Measurements from ENCODE around the gene MTHFD2. TPM values are rescaled to one million over a fixed set of nuclear protein-coding genes. Genes with fewer than 3 reads are reported as not detected.

The MTHFD2 gene
- total and polyA plus RNA-seq, 2 experiments from 2014 or later, result 40.1 to 126 TPM

DNA sequence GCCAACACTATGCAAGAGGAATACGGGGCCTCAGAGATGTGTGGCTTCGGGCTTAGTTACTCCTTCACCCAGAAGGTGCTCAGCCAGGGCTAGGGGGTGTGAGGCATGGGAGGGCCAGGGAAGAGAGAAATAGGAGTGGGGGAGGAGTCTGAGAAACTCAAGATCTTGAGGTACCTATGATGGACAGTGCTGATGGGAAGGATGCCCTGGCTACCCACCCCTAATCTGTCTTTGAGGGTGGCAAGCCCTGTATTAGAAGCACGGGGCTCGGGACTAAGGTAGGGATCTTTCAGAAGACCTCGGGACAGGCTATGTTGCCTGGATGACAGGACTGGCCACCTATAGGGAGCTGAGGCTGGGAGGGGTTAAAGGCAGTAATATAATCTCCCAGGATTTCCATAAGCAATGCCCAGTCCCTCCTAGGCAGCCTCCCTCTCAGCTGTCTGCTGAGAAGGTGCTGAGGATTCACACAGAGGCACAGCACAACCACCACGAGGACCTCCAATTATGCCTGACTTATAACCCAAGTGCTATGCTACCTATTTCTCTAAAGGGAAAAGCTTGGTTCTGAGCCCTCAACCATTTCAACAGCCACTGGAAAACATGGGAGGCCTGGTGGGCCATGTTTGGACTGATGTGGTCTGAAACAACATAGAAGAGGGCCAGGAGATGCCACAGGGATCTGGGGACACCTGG lies 23.3 kb downstream of the MTHFD2 start:
- Histone ChIP-seq H3K27ac (no peak overlapping the region), H3K4me3 (no peak overlapping the region), H3K9me2 (replicated peaks; ENCODE audit: insufficient read depth) (no peaks in the 10 kb centered on the region), H3K79me2 (no peaks in the 10 kb centered on the region), H2AFZ (no peak overlapping the region), H3K27me3 (no peaks in the 10 kb centered on the region), H3K4me2 (no peak overlapping the region), H3K9me3 (ENCODE audit: low read depth) (no peaks in the 10 kb centered on the region), H3K36me3 (replicated peaks; ENCODE audit: insufficient read depth, low read depth) (no peaks in the 10 kb centered on the region), H3K4me1 (ENCODE audit: insufficient read depth) (no peaks in the 10 kb centered on the region), H4K20me1 (ENCODE audit: insufficient read depth, poor library complexity, severe bottlenecking) (no peaks in the 10 kb centered on the region)
- TF ChIP-seq EZH2phosphoT487 (IDR thresholded peaks at IDR 0.05; ENCODE audit: low read depth, severe bottlenecking, unreplicated experiment) (no peak), EZH2 (IDR thresholded peaks at IDR 0.05; ENCODE audit: borderline replicate concordance) (no peak)
- TF ChIP-seq, protein P1, sequence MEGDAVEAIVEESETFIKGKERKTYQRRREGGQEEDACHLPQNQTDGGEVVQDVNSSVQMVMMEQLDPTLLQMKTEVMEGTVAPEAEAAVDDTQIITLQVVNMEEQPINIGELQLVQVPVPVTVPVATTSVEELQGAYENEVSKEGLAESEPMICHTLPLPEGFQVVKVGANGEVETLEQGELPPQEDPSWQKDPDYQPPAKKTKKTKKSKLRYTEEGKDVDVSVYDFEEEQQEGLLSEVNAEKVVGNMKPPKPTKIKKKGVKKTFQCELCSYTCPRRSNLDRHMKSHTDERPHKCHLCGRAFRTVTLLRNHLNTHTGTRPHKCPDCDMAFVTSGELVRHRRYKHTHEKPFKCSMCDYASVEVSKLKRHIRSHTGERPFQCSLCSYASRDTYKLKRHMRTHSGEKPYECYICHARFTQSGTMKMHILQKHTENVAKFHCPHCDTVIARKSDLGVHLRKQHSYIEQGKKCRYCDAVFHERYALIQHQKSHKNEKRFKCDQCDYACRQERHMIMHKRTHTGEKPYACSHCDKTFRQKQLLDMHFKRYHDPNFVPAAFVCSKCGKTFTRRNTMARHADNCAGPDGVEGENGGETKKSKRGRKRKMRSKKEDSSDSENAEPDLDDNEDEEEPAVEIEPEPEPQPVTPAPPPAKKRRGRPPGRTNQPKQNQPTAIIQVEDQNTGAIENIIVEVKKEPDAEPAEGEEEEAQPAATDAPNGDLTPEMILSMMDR (IDR thresholded peaks at IDR 0.05; ENCODE audit: poor library complexity), result no peak
- WGBS (ENCODE audit: low lambda C conversion rate, missing lambda C conversion rate), result 92% methylated on average over 6 of the region's 6 CpGs
- DNase-seq (ENCODE audit: low spot score), result no peak

DNA sequence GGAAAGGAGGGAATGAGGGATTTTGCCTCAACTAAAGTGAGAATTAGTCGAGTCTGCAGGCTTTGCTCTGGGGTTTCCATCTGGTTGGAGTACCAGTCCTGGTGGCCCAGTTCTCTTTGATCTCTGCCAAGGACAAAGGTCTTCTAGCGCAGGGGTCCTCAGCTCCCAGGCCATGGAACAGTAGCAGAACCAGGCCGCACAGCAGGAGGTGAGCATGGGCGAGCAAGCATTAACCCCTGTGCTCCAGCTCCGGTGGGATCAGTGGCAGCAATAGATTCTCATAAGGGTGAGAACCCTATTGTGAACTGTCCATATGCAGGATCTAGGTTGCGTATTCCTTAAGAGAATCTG lies 23.9 kb downstream of the MTHFD2 start:
- no peaks in the 10 kb centered on the region for H3K27me3 ChIP-seq
- H3K4me3 ChIP-seq, result no peak overlapping the region
- no peak overlapping the region for H2AFZ ChIP-seq
- no peaks in the 10 kb centered on the region for H4K20me1 ChIP-seq (ENCODE audit: insufficient read depth, poor library complexity, severe bottlenecking)
- WGBS (ENCODE audit: low lambda C conversion rate, missing lambda C conversion rate), result 90% methylated on average over 6 of the region's 6 CpGs
- no peak for DNase-seq (ENCODE audit: low spot score)
- H3K4me2 ChIP-seq, result no peak overlapping the region
- H3K9me2 ChIP-seq (replicated peaks; ENCODE audit: insufficient read depth), result no peaks in the 10 kb centered on the region
- no peaks in the 10 kb centered on the region for H3K9me3 ChIP-seq (ENCODE audit: low read depth)
- H3K27ac ChIP-seq, result no peak overlapping the region
- no peaks in the 10 kb centered on the region for H3K36me3 ChIP-seq (replicated peaks; ENCODE audit: insufficient read depth, low read depth)
- H3K4me1 ChIP-seq (ENCODE audit: insufficient read depth), result no peaks in the 10 kb centered on the region
- TF ChIP-seq EZH2phosphoT487 (IDR thresholded peaks at IDR 0.05; ENCODE audit: low read depth, severe bottlenecking, unreplicated experiment), result no peak
- TF ChIP-seq EZH2 (IDR thresholded peaks at IDR 0.05; ENCODE audit: borderline replicate concordance), result no peak
- TF ChIP-seq, protein P1 (IDR thresholded peaks at IDR 0.05; ENCODE audit: poor library complexity), result no peak
- no peaks in the 10 kb centered on the region for H3K79me2 ChIP-seq

DNA sequence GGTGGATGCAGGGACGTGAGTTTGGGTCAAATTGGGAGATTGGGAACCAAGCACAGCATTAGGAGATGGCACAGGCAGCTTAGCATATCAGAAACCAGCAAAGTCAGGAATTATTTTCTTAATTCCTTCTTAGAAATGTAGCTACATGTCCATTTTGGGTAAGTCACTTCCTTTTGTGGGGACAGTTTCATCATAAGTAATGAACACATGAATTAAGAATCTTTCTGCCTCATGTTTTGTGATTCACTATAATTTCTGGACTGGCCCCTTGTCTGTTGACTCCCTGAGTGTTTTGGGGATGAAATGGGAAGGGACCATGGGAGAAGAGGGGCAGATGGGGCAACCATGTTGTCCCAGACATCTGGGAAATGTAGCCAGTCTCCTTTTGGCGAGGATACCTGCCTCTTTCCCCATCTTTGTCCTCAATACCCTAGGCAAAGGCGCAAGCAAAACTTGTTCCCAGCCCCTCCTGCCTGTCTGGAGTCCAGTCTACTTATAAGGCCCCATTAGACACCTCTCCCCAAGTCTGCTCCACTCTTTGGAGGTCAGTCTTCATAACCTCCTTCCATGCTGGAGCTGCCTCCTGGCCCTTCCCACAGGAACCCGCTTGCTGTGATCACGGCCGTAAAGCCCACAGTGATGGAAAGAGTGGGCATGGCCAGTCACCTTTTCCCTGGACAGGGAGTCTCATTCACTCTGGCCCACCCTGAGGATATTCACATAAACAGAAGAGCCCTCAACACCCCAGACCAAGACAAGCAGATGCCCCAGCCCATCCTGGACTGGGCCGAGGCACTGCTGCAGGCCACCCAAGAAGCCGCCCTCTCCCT lies 25.7 kb downstream of the MTHFD2 start:
- no peak overlapping the region for H3K4me2 ChIP-seq
- no peaks in the 10 kb centered on the region for H3K79me2 ChIP-seq
- H4K20me1 ChIP-seq (ENCODE audit: insufficient read depth, poor library complexity, severe bottlenecking), result no peaks in the 10 kb centered on the region
- H3K4me3 ChIP-seq, result no peak overlapping the region
- no peaks in the 10 kb centered on the region for H3K27me3 ChIP-seq
- TF ChIP-seq, protein P1 (IDR thresholded peaks at IDR 0.05; ENCODE audit: poor library complexity), result no peak
- TF ChIP-seq EZH2phosphoT487 (IDR thresholded peaks at IDR 0.05; ENCODE audit: low read depth, severe bottlenecking, unreplicated experiment), result no peak
- no peak for TF ChIP-seq EZH2 (IDR thresholded peaks at IDR 0.05; ENCODE audit: borderline replicate concordance)
- no peak overlapping the region for H2AFZ ChIP-seq
- no peaks in the 10 kb centered on the region for H3K9me3 ChIP-seq (ENCODE audit: low read depth)
- 91% methylated on average over 8 of the region's 8 CpGs for WGBS (ENCODE audit: low lambda C conversion rate, missing lambda C conversion rate)
- H3K27ac ChIP-seq, result no peak overlapping the region
- no peaks in the 10 kb centered on the region for H3K9me2 ChIP-seq (replicated peaks; ENCODE audit: insufficient read depth)
- H3K4me1 ChIP-seq (ENCODE audit: insufficient read depth), result no peaks in the 10 kb centered on the region
- no peaks in the 10 kb centered on the region for H3K36me3 ChIP-seq (replicated peaks; ENCODE audit: insufficient read depth, low read depth)
- no peak for DNase-seq (ENCODE audit: low spot score)
